ENCODE results near the gene PACSIN1. TPM values are rescaled to one million over a fixed set of nuclear protein-coding genes. Genes with fewer than 3 reads are reported as not detected.

PACSIN1 gene
- total and polyA plus RNA-seq, 2 donors (not counting 3 experiments of a cell fraction or from before 2014, with no cell fraction given) = 0.03 TPM; not detected in 1

DNA sequence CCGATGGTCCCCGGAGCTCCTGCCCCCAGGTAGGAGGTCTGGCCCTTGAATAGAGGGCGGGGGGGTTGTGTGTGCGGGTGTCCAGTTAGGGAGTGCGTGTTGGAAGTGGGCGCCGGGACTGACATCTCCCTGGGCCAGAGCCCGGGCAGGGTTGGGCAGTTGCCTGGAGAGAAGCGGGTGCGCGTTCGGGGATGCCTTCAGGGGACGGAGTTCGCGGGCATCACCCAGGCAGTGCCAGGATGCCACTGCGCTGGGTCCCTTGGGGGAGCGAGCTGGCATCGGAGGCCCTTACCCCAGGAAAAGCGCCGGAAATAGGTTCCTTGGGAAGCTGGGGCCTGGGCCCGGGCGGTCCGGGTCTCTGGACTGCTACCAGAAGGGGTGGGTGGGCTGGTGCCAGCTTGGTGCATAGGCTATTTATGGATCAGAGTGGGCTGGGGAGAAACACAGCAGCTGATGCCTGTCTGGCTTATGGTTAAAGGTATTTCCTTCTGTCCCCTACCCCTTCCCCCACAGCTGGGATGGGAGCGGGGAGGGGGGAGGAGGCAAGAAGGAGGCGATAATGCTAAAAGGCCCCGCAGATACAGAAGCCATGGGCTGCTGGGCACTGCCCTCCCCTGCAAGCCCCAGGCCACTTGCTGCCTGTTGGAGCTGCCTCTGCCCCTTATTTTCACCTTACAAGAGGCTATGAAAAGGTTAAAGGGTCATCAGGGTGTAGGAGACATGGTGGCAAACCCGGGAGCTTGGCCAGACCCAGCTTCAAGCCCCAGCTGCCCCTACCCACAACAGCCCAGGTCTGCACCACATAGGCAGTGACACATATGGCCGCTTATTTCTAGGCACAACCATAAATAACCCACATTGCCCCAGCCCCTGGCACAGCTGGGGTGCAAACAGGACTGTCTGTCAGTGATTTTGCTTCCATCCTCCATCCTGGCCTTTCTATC lies 638 bp downstream of the PACSIN1 start:
- H3K27me3 ChIP-seq (ENCODE audit: control insufficient read depth in 2 of 2, insufficient read depth in 2 of 2, low read length in 2 of 2) = peaks cover 5 to 14% of the 10 kb centered on the region in 2 experiments
- H3K9me3 ChIP-seq (replicated peaks; ENCODE audit: control insufficient read depth, insufficient read depth, low read length) = no peaks in the 10 kb centered on the region
- ChIA-PET CTCF (interaction anchor here (0.7 to 1.4 kb wide), 4 partner anchors 16 to 172 kb away, joined by 3 to 5 read pairs (median 4); no protein-coding TSS in a partner anchor), POLR2A (no interaction called here)
- H3K9ac ChIP-seq (replicated peaks; ENCODE audit: extremely low read depth, insufficient read depth, low read length) = no peak overlapping the region
- FAIRE-seq = no peak
- H4K20me1 ChIP-seq (replicated peaks; ENCODE audit: control insufficient read depth, extremely low read depth, insufficient read depth, low read length) = no peaks in the 10 kb centered on the region
- no peak overlapping the region for H3K27ac ChIP-seq (ENCODE audit: insufficient read depth, low read depth, low read length)
- no peaks in the 10 kb centered on the region for H3K79me2 ChIP-seq (ENCODE audit: control insufficient read depth, insufficient read depth, low read length)
- TF ChIP-seq GATA2 (IDR thresholded peaks at IDR 0.05; ENCODE audit: insufficient read depth, insufficient read length, low read depth, low read length) (no peak), JUN (IDR thresholded peaks at IDR 0.05; ENCODE audit: borderline replicate concordance, insufficient read depth, insufficient read length, low read depth) (no peak), MYC (IDR thresholded peaks at IDR 0.05; ENCODE audit: low read depth, low read length) (no peak), FOS (IDR thresholded peaks at IDR 0.05; ENCODE audit: borderline replicate concordance, insufficient read depth, low read length) (no peak), EZH2 (IDR thresholded peaks at IDR 0.05; ENCODE audit: borderline replicate concordance, low read depth, low read length, severe bottlenecking) (no peak), POLR2AphosphoS5 (IDR thresholded peaks at IDR 0.05; ENCODE audit: insufficient read depth, low read depth, low read length) (no peak), POLR2A (IDR thresholded peaks at IDR 0.05; ENCODE audit: low read depth, low read length) (no peak)
- TF ChIP-seq, protein P1, sequence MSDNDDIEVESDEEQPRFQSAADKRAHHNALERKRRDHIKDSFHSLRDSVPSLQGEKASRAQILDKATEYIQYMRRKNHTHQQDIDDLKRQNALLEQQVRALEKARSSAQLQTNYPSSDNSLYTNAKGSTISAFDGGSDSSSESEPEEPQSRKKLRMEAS (IDR thresholded peaks at IDR 0.05; ENCODE audit: insufficient read depth, insufficient read length) = no peak
- TF ChIP-seq, protein P2, sequence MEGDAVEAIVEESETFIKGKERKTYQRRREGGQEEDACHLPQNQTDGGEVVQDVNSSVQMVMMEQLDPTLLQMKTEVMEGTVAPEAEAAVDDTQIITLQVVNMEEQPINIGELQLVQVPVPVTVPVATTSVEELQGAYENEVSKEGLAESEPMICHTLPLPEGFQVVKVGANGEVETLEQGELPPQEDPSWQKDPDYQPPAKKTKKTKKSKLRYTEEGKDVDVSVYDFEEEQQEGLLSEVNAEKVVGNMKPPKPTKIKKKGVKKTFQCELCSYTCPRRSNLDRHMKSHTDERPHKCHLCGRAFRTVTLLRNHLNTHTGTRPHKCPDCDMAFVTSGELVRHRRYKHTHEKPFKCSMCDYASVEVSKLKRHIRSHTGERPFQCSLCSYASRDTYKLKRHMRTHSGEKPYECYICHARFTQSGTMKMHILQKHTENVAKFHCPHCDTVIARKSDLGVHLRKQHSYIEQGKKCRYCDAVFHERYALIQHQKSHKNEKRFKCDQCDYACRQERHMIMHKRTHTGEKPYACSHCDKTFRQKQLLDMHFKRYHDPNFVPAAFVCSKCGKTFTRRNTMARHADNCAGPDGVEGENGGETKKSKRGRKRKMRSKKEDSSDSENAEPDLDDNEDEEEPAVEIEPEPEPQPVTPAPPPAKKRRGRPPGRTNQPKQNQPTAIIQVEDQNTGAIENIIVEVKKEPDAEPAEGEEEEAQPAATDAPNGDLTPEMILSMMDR (IDR thresholded peaks at IDR 0.05; ENCODE audit: extremely low read depth in 1 of 2, insufficient read depth in 1 of 2, low read depth in 1 of 2, low read length in 2 of 2) = no peak
- H2AFZ ChIP-seq (ENCODE audit: low read depth, low read length) = no peak overlapping the region
- dilution Hi-C loops (cut with MboI; ENCODE audit: extremely low pct_ligation_motif_present, low sequenced_read_pairs) (no loop called here), intact Hi-C loops (cut with micrococcal nuclease) (no loop called here)
- H3K9me1 ChIP-seq (replicated peaks; ENCODE audit: control insufficient read depth, extremely low read depth, insufficient read depth, low read length) = no peaks in the 10 kb centered on the region
- BruUV-seq (replicated peaks) = no TSS peak
- no peaks in the 10 kb centered on the region for H3K36me3 ChIP-seq (ENCODE audit: control insufficient read depth in 2 of 2, extremely low read depth in 1 of 2, insufficient read depth in 2 of 2, low read length in 2 of 2)
- H3K4me2 ChIP-seq (ENCODE audit: insufficient read depth, low read length) = no peak overlapping the region
- no peak for DNase-seq (ENCODE audit: low read depth, low spot score)
- no peaks in the 10 kb centered on the region for H3K4me1 ChIP-seq (ENCODE audit: control insufficient read depth, extremely low read depth, insufficient read depth, low read length)
- no peak overlapping the region for H3K4me3 ChIP-seq (replicated peaks in 1 of 3; ENCODE audit: insufficient read depth in 1 of 3, low read depth in 1 of 3, low read length in 3 of 3)

Data from endothelial cell of umbilical vein (primary cell).